HG03565 (cell line): ENCODE results near the gene IL17B.
A peak's percentile ranks its signal among the peaks of the same experiment; 100 is the strongest.

ENCODE experiments used
- ATAC-seq: cut with Tn5 transposase; IDR thresholded peaks from one replicate; pipeline ENCODE4 v1.9.1; 2021; ENCODE audit warnings: mild to moderate bottlenecking, moderate library complexity; ENCODE audit not compliant: unreplicated experiment

IL17B gene

DNA sequence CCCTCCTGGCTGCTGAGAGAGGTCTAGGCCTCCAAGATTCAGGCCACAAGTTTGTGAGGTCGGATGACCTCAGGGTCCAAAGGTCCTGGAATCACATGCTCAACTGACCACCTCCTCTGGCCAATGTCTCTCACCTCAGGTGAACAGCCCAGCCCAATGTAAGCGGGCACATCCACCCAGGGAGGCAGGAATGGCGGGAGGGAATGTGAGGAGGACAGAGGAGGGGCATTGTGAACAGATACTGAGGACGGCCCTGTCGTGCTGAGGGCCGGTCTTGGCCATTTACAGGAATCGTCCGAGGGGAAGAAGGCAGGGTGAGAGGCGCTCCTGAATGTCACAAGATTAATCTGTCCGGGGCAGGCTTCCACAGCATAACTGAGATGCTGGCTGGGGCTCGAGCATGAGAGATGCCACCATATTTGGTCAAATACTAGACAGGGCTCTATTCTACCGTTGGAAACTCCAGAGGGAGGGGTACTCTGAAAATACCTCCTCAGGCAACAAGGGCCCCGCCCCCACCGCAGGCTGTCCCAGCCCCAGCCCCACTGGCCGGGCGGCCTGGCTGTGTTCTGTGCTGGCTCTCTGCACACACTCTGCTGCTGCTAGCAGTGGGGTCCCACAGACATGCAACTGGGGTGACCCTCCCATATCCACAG is 1.5 kb upstream of the IL17B start:
- ATAC-seq = no peak

DNA sequence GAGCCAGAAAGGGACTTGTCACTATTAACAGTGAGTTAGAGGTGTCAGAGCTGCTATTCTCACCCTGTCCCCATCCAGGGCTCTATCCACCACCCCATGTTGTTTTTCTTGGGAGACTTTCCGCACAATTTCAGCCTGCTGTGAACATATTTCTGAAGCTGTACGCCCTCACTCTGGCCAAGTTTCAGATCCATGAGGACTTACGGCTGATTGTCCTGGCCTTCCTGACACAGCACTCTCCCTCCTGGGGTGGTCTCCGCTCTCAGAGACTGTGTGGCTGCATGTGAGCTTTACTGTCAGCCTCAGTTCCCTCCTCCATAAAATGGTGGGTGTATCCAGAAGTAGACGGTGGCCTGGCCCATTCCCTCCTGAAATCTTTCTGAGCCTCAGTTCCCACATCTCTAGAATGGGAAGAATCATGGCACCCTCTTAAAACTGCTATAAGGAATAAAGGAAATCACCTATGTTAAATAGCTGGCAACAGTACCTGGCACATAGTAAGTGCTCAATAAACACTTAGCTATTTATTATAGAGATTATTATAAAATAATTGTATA is 804 bp upstream of the IL17B start:
- ATAC-seq = no peak

DNA sequence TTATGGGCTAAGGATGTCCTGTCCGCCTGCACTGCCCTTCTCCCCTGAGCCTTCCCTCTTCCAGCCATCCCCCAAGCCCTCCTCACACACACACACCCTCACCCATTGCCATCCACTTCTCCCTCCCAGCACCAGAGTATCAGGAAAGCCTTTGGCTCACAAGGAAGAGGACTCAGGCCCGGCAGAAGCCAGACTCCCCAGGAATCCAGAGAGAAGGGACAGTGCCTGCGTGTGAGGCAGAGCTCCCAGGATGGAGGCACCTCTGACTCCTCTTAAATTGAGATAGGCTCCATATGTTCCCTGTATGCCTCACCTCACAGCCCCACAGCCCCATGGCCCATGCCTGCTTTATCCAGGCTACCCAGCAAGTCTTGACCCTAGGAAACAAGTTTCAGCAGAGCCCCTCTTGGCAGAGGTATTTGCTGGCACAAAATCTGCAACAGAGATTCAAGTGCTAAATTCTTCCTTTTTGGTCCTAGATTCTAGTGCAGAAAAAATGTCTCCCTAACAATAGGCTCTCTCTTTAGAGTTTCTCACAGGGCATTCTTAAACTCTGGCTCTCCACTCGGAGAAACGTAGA is 761 bp downstream of the IL17B start:
- no peak for ATAC-seq

DNA sequence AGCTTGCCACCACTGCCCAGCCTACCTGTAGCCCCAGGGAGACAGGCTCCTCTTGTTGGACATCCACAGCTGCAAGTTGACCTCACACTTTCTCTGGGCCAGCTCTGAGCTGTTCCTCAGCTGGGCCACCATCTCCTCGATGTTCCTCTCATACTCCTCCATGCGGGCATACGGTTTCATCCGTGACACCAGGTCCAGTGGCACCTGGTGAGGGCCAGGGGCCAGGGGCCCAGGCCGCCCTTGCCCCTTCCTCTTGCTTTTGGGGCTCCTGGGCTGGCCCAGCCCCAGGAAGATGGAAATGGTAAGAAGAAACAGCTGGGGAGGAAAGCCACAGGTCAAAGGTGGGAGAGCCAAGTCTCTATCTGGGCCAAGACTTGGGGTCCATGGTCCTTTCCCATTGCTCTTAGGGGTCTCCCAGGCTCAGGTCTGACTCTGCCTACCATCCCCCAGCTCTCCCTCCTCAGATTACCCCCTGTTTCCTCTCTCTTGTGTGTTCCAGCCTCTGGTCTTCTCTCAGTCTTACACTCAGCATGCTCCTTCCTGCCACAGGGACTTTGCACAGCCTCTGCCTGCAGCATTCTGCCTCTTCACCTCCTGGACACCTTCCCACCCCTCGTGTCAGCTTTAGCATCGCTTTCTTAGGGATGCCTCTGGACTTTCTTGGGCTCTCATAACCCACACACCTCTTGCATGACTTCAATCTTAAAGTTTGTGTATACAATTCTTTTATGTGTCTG is 2.2 kb downstream of the IL17B start:
- ATAC-seq = no peak

DNA sequence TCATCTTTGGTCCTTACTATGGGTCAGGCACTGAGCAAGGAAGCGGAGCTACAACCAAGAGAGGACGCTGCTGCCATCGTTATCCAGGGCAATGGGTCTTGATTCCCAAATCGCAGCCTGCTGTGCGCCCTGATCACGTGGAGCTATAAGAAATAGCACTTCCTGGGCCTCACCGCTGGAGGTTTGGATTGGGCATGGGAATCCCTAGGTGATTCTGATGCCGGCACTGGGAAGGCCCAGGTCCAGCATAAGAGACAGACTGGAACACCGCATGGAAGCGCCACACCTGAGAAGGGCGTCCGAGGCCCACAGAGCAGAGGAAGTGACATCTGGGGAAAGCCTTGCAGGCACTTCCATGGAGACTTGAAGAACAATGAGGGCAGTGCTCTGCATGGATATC is 3.0 kb downstream of the IL17B start:
- no peak for ATAC-seq

DNA sequence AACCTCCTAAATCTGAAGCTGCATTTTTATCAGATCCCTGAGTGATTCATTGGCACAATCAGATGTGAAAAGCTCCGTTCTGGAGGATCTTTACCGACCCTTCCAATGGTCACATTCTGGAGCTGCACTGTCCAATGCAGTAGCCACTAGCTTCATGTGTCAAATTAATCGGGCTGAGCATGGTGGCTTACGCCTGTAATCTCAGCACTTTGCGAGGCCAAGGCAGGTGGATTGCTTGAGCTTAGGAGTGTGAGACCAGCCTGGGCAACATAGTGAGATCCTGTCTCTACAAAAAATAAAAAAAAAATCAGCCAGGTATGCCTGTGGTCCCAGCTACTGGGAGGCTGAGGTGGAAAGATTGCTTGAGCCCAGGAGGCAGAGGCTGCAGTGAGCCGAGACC is 3.7 kb downstream of the IL17B start:
- ATAC-seq = no peak

DNA sequence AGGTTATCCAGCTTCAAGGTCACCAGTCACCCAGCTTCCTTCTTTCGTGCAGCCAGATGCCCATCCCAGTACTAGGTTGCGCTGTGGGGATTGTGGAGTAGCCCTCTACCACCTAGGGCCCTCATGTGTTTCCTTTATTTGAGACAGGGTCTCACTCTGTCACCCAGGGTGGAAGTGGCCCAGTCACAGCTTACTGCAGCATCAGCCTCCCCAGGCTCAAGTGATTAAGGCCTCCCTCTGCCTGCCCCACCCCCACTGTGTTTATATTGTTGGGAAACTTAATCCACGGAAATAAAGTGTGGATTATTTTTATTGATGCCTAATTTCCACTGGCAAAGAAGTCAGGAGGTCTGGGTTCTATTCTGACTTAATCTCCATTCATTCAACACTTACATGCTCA is 4.3 kb downstream of the IL17B start:
- ATAC-seq = no peak

DNA sequence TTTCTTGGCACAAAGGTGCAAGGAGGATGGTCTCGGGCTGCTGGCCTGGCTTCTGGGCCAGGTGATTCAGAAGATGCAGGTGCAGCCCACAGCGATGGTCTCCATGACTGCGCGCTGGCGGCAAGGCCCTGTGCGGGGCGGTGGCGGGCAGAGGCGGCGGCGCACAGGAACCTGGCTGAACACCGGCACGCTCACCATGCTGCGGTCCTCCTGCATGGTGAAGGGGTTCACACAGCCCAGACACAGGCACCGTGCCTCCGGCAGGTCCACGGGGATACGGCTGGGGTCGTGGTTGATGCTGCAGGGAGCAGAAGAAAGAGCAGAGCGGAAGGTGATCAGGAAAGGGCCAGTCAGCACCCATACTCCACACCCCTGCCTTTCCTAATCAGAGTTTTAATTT is 4.8 kb downstream of the IL17B start:
- no peak for ATAC-seq

DNA sequence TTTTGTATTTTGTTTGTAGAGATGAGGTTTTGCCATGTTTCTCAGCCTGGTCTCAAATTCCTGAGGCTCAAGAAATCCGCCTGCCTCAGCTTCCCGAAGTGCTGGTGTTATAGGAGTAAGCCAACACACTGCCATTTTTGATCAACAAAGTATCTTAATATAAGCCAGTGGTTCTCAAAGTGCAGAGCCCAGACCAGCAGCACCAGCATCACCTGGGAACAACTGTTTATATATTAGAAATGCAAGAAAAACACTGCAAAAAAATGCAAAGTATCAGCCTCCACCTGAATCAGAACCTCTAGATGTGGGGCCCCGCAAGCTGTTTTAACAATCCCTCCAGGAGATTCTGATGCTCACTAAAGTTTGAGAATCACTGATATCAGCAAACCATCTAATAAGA is 6.2 kb downstream of the IL17B start:
- no peak for ATAC-seq

DNA sequence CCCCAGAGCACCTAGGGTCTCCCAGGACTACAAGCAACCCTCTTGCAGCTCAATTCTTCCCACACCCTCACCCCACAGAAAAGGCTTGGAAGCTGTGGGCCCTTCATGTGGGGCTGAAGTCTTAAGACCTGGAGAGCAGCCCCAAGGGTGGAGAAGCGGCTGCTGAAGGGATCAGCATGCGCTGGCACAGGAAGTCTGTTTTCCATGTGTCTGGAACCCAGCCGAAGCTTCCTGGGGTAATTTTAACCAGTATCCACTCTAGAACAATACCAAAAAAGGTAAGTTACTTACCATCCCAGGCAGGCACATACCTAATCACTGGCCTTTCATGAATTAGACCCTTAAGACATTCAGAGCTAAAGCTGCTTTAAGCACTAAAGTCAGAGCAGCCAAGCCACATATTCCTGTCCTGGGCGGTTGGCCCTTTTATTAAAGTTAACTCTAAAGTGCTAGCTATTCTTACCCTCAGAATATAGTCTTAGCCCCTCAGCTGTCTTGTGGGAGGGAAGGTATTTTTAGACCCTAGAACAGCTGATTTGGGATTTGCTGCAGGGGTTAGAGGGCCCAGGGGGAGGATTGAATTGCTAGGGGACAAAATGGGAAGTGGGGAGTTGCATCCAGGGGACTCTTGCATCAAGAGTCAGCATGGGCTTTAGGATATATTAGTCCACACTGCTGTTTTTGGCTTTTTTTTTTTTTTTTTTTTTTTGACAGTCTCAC is 6.9 kb downstream of the IL17B start:
- ATAC-seq = no peak

DNA sequence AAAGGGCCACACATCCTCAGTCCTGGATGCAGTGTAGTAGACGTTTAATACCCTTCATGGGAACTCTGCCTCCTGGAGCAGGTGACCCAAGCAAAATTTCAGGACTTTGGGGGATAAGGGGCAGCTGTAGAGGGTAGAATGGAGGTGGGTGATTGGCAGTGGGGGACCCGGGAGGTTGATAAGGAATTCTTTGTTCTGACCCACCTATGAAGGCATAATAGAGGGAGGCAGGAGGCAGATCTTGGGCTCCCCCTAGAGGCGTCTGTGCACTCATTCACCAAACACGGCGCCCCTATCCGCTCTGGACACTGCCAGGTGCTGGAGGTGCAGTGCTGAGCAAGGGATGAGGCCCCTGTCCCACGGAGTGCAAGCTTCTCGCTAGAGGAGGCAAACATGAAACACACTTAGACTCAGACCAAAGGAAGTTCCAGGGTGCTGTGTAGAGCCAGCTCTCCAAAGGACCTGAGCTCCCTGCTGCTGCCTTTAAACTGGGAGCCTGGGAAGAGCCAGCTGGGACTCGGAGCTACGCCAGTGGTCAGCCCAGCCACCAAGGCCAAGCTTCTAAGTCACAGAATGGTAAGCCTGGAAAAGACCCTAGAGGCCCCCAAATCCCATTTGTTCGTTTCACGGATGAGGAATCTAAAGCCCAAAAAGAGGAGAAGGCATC is 7.7 kb downstream of the IL17B start:
- peak; percentile 53 for ATAC-seq

DNA sequence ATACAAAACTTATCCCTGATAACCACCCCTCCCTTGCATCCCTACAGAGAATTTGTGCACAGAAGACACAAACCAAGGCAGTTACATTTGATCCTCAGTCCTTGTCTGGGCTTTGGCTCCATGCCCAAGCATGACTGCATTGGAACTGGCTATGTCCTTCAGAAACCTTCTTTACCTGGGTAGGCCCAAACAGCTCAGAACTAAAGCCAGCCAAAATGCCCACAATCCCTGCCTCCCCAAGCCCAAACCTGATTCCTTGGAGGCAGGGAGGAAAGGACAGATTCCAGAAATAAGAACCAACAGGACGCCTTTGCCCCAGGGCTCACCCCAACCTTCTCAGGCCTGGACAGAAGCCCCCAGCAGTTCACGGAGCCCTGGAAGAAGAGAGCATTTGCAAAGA is 8.2 kb downstream of the IL17B start:
- ATAC-seq = no peak

DNA sequence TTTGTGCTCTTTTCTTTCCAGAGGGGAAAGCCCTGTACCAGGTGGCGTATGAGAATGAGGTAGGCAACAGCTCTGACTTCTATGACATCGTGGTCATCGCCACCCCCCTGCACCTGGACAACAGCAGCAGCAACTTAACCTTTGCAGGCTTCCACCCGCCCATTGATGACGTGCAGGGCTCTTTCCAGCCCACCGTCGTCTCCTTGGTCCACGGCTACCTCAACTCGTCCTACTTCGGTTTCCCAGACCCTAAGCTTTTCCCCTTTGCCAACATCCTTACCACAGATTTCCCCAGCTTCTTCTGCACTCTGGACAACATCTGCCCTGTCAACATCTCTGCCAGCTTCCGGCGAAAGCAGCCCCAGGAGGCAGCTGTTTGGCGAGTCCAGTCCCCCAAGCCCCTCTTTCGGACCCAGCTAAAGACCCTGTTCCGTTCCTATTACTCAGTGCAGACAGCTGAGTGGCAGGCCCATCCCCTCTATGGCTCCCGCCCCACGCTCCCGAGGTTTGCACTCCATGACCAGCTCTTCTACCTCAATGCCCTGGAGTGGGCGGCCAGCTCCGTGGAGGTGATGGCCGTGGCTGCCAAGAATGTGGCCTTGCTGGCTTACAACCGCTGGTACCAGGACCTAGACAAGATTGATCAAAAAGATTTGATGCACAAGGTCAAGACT is 11.0 kb downstream of the IL17B start:
- no peak for ATAC-seq

DNA sequence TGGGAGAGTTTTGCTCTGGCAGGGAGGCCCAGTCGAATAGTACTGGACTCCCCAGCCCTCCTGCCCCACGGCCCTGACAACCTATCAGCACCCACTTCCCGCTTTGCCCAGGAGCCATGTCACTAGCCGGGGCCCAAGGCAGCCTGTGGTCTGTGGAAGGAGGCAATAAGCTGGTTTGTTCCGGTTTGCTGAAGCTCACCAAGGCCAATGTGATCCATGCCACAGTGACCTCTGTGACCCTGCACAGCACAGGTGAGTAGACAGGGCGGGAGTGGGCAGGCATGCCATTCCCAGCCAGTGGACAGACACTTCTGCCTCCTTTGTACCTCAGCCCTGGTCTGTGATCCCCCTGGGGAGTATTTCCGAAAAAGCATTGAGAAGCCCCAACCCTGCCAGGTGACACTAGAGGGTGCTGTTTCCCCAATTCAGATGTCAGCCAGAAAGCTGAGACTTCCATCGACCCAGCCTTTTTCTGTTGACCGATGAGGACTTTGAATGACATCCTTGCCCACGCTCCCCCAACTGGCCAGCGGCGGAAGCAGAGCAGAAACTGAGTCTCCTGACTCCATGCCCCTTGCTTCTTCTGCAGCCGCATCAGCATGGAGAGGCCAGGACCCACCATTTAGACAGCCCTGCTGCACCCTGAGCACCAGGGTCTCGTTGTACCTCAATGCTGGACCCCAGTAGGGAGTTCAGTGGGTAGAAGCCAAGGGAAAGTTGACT is 11.7 kb downstream of the IL17B start:
- peak; percentile 50 for ATAC-seq

DNA sequence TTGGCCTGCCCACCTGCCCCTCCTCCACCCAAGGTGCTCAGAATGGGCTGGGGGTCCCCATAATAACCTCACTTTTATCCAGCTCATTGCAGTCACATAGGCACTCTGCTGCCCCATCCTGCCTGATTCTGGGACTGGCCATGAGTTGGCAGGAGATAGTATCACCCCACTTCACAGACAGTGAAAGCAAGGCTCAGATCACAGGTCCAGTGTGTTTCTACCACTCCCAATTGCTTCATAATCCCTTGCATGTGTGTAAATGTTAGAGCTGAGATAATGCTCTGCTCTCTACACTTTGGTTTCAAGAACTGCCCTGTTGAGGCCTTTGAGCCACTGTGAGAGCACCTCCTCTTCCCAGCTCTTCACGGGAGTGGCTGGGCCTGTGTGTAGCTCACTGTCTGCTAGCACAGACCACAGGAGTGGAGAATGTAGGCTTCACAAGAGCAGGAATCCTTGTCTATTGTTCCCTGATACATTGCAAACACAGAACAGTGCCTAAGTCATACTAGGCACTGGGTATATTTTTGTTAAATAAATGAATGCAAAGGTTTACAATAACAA is 12.8 kb downstream of the IL17B start:
- ATAC-seq = no peak

DNA sequence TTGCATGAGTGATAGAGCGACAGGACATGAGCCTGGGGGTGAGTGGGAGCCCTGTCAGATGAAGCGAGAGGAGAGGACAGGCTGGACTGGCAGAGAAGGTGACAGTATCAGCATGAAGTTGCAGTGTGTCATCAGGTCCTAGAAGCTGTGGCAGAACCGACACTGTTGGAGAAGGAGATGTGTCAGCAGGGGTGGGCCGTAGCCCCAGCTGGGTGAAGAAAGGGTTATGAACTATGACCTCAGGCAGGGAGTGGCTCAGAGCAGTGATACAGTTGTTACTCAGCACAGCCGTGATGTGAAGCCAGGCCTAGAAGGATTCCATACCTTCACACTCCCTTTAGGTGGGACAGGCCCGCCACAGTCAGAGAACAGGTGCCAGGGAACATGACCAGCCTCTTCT is 13.7 kb downstream of the IL17B start:
- ATAC-seq = no peak

DNA sequence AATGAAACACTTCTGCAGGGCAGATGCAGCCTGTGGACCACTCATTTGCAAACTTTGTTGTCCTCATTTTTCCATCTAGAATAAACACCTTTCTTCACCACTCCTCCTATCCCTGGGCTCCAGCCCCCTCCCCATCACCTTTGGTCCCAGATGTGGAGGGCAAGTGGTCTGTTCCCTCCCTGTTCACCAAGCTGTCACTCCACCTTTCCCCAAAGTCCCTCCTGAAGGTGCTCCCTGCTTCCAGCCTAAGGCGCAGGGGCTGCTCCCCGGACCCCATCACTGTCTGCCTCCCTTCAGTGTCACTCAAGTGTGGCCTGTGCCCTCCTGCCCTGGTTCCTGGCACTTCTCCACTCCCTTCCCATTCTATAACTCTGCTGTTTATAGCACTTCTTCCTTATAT is 14.4 kb downstream of the IL17B start:
- ATAC-seq = no peak

DNA sequence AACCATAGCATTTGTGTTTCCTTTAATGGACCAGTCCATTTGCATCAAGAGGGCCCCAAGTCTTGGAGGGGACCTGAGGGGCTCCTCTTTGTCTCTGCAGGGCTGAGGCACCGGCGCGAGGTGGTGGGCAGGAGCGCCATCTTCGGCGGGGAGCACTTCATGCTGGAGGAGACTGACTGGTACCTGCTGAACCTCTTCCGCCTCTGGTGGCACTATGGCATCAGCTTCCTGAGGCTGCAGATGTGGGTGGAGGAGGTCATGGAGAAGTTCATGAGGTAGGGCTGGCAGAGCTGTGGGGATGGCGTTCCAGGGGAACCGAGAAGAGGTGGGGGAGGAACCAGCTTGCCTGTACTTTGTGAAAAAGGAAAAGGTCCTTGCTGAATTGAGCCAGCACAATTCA is 15.2 kb downstream of the IL17B start:
- ATAC-seq = no peak

DNA sequence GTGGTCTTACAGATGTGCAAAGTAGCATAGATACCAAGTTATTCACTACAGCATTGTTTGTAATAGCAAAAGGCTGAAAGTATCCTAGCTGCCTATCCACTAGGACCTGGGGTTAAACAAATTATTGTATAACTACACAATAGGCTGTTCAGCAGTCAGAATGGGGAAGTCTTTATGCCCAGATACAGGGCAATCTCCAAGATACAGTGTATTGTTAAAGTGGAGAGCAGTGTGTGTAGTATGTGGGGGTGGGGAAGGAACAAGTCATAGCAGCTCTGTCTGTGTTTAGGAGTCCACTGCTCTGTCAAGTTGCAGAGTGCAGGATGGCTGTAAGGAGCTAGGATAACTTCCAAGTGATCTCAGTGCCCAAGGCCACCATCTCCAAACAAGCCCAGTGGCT is 15.7 kb downstream of the IL17B start:
- no peak for ATAC-seq
